GM18517 (cell line): ENCODE data around the gene NTSR2.

Source experiments
- ATAC-seq: cut with Tn5 transposase; IDR thresholded peaks from one replicate; pipeline ENCODE4 v1.9.1; 2021; ENCODE audit warnings: mild to moderate bottlenecking, moderate library complexity; ENCODE audit not compliant: unreplicated experiment

The NTSR2 gene

GRCh38 chr2:11658208-11659114 lies 11.5 kb downstream of the NTSR2 start:
- no peak for ATAC-seq

- ATAC-seq, result no peak
Observed at GRCh38 chr2:11657646-11658045, 12.3 kb downstream of the NTSR2 start.

GRCh38 chr2:11657195-11657594 lies 12.8 kb downstream of the NTSR2 start:
- no peak for ATAC-seq

- no peak for ATAC-seq
Observed at GRCh38 chr2:11656671-11657101, 13.3 kb downstream of the NTSR2 start.

- no peak for ATAC-seq
Observed at GRCh38 chr2:11656252-11656651, 13.7 kb downstream of the NTSR2 start.

GRCh38 chr2:11655495-11655894 lies 14.5 kb downstream of the NTSR2 start:
- no peak for ATAC-seq

- no peak for ATAC-seq
Observed at GRCh38 chr2:11652553-11652952, 17.4 kb downstream of the NTSR2 start.

GRCh38 chr2:11651856-11652548 lies 18.0 kb downstream of the NTSR2 start:
- ATAC-seq, result no peak

GRCh38 chr2:11649093-11649492 lies 20.9 kb downstream of the NTSR2 start:
- no peak for ATAC-seq

- ATAC-seq, result no peak
Observed at GRCh38 chr2:11647834-11648600, 22.0 kb downstream of the NTSR2 start.

- no peak for ATAC-seq
Observed at GRCh38 chr2:11646530-11646929, 23.5 kb downstream of the NTSR2 start.

GRCh38 chr2:11644293-11644692 lies 25.7 kb downstream of the NTSR2 start:
- ATAC-seq, result no peak

- ATAC-seq, result no peak
Observed at GRCh38 chr2:11642972-11643371, 27.0 kb downstream of the NTSR2 start.

GRCh38 chr2:11640132-11640531 lies 29.9 kb downstream of the NTSR2 start:
- no peak for ATAC-seq

GRCh38 chr2:11639503-11639902 lies 30.5 kb downstream of the NTSR2 start:
- no peak for ATAC-seq

- no peak for ATAC-seq
Observed at GRCh38 chr2:11637546-11637945, 32.4 kb downstream of the NTSR2 start.

GRCh38 chr2:11636593-11637295 lies 33.3 kb downstream of the NTSR2 start:
- no peak for ATAC-seq

- no peak for ATAC-seq
Observed at GRCh38 chr2:11635141-11635540, 34.9 kb downstream of the NTSR2 start.

GRCh38 chr2:11634584-11634983 lies 35.4 kb downstream of the NTSR2 start:
- ATAC-seq, result no peak

GRCh38 chr2:11633923-11634478 lies 36.0 kb downstream of the NTSR2 start:
- no peak for ATAC-seq
